ENCODE results near the gene LTBP4. TPM values are rescaled to one million over a fixed set of nuclear protein-coding genes. Genes with fewer than 3 reads are reported as not detected.

Gene LTBP4
- total RNA-seq, 1 experiment from 2014 or later = 75.4 TPM

DNA sequence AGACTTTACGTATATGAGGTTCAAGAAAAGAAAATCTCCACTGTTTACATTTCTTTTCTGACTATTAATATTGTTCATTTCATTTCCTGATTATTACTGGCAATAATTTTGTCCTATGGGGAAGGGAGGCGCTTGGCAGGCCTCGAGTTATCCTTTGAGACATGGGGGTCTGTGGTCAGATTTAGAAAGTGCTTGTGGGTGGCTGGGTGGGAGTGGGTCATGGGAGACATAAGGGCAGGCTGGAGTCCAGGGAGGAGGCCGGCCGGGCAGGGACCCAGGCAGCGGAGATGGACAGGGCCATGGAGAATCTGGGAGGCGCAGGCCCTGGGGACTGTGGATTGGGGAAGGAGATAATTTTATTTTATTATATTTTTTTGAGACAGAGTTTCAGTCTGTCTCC is 40.1 kb downstream of the LTBP4 start:
- H3K4me1 ChIP-seq (ENCODE audit: control insufficient read depth, insufficient read depth, low read length) = peaks cover 10% of the 10 kb centered on the region; the same call in 1 of the 2 replicates
- ChIA-PET POLR2A (no interaction called here), CTCF (no interaction called here)
- DNase-seq (ENCODE audit: low read depth, low spot score) (no peak), ATAC-seq (no peak)
- H3K36me3 ChIP-seq (ENCODE audit: control insufficient read depth, insufficient read depth, low read length) = no peaks in the 10 kb centered on the region
- H3K27ac ChIP-seq (ENCODE audit: low read length) = no peak overlapping the region
- H3K4me3 ChIP-seq (ENCODE audit: low read depth in 2 of 2, low read length in 2 of 2) = no peak overlapping the region
- H3K9me3 ChIP-seq (ENCODE audit: control insufficient read depth, insufficient read depth, low read depth, low read length) = no peaks in the 10 kb centered on the region
- intact Hi-C loops (cut with micrococcal nuclease; ENCODE audit: unreplicated experiment) = no loop called here
- in situ Hi-C loops (cut with HindIII; ENCODE audit: low pct_unique_long_range_greater_than_20kb, low sequenced_read_pairs) = no loop called here
- BruUV-seq (replicated peaks) = no TSS peak
- H3K27me3 ChIP-seq (ENCODE audit: control insufficient read depth, insufficient read depth, low read length) = no peaks in the 10 kb centered on the region
- TF ChIP-seq POLR2AphosphoS5 (IDR thresholded peaks at IDR 0.05; ENCODE audit: low read depth, low read length) (no peak), SIN3A (IDR thresholded peaks at IDR 0.05; ENCODE audit: borderline replicate concordance, insufficient read depth, low read depth, low read length) (no peak), REST (IDR thresholded peaks at IDR 0.05; ENCODE audit: insufficient read depth in 1 of 2, low read depth in 2 of 2, low read length in 1 of 2) (no peak), TCF7L2 (IDR thresholded peaks at IDR 0.05; ENCODE audit: low read depth, low read length) (no peak)
- TF ChIP-seq, protein P1, sequence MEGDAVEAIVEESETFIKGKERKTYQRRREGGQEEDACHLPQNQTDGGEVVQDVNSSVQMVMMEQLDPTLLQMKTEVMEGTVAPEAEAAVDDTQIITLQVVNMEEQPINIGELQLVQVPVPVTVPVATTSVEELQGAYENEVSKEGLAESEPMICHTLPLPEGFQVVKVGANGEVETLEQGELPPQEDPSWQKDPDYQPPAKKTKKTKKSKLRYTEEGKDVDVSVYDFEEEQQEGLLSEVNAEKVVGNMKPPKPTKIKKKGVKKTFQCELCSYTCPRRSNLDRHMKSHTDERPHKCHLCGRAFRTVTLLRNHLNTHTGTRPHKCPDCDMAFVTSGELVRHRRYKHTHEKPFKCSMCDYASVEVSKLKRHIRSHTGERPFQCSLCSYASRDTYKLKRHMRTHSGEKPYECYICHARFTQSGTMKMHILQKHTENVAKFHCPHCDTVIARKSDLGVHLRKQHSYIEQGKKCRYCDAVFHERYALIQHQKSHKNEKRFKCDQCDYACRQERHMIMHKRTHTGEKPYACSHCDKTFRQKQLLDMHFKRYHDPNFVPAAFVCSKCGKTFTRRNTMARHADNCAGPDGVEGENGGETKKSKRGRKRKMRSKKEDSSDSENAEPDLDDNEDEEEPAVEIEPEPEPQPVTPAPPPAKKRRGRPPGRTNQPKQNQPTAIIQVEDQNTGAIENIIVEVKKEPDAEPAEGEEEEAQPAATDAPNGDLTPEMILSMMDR (IDR thresholded peaks at IDR 0.05) = no peak

DNA sequence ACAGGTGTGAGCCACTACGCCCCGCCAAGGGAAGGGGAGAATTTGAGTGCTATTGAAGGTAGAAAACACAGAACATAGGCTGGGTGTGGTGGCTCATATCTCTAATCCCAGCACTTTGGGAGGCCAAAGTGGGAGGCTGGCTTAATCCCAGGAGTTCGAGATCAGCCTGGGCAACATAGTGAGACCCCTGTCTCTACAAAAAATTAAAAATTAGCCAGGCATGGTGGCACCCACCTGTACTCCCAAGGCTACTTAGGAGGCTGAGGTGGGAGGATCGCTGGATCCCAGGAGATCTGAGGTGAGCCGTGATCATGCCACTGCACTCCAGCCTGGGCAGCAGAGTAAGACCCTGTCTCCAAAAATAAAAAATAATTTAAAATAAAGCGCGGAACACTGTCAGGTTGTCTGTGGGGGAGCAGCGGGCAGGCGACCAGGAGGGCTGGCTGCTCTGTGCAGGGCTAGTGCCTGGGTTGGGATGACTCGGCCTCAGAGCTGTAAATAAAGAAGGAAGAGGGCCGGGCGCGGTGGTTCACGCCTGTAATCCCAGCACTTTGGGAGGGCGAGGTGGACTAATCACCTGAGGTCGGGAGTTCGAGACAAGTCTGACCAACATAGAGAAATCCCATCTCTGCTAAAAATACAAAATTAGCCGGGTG is 41.0 kb downstream of the LTBP4 start:
- Histone ChIP-seq H3K4me1 (ENCODE audit: control insufficient read depth, insufficient read depth, low read length) (peaks cover 10% of the 10 kb centered on the region; the same call in 1 of the 2 replicates), H3K36me3 (ENCODE audit: control insufficient read depth, insufficient read depth, low read length) (no peaks in the 10 kb centered on the region), H3K27me3 (ENCODE audit: control insufficient read depth, insufficient read depth, low read length) (no peaks in the 10 kb centered on the region), H3K9me3 (ENCODE audit: control insufficient read depth, insufficient read depth, low read depth, low read length) (no peaks in the 10 kb centered on the region), H3K4me3 (ENCODE audit: low read depth in 2 of 2, low read length in 2 of 2) (no peak overlapping the region), H3K27ac (ENCODE audit: low read length) (no peak overlapping the region)
- in situ Hi-C loops (cut with HindIII; ENCODE audit: low pct_unique_long_range_greater_than_20kb, low sequenced_read_pairs) = no loop called here
- ChIA-PET POLR2A (no interaction called here), CTCF (no interaction called here)
- TF ChIP-seq TCF7L2 (IDR thresholded peaks at IDR 0.05; ENCODE audit: low read depth, low read length) = no peak
- no peak for TF ChIP-seq POLR2AphosphoS5 (IDR thresholded peaks at IDR 0.05; ENCODE audit: low read depth, low read length)
- TF ChIP-seq REST (IDR thresholded peaks at IDR 0.05; ENCODE audit: insufficient read depth in 1 of 2, low read depth in 2 of 2, low read length in 1 of 2) = no peak
- TF ChIP-seq, protein P1 (IDR thresholded peaks at IDR 0.05) = no peak
- no peak for TF ChIP-seq SIN3A (IDR thresholded peaks at IDR 0.05; ENCODE audit: borderline replicate concordance, insufficient read depth, low read depth, low read length)
- no peak for ATAC-seq
- no TSS peak for BruUV-seq (replicated peaks)
- no peak for DNase-seq (ENCODE audit: low read depth, low spot score)
- intact Hi-C loops (cut with micrococcal nuclease; ENCODE audit: unreplicated experiment) = no loop called here
